Mucosa of rectum (tissue), 2 donors: ENCODE data around the gene ZBTB17.
"Not testable (repeated sequence)": the region's sequence is repeated elsewhere in the genome, so short reads cannot be mapped to it uniquely, and the experiment has no call there.

Experiments used
- H3K27ac ChIP-seq, 2 donors: one replicate each; pipeline ENCODE4 v1.7.0; 2013; ENCODE audit warnings: inconsistent platforms in 2 of 2, low read depth in 2 of 2, low read length in 2 of 2
- H3K27me3 ChIP-seq, 2 donors: one replicate each; pipeline ENCODE4 v1.7.0; 2013; ENCODE audit warnings: low read length in 2 of 2; ENCODE audit not compliant: control insufficient read depth in 2 of 2, insufficient read depth in 2 of 2
- H3K36me3 ChIP-seq, 2 donors: one replicate each; pipeline ENCODE4 v1.7.0; 2013; ENCODE audit warnings: low read length in 2 of 2; ENCODE audit not compliant: control insufficient read depth in 2 of 2, insufficient read depth in 2 of 2
- H3K4me1 ChIP-seq, 2 donors: one replicate each; pipeline ENCODE4 v1.7.0; 2013; ENCODE audit warnings: low read length in 2 of 2, mild to moderate bottlenecking in 1 of 2; ENCODE audit not compliant: control insufficient read depth in 2 of 2, insufficient read depth in 2 of 2
- H3K4me3 ChIP-seq, 2 donors: one replicate each; pipeline ENCODE4 v1.7.0; 2013; ENCODE audit warnings: low read length in 2 of 2
- H3K9ac ChIP-seq, 2 donors: one replicate each; pipeline ENCODE4 v1.7.0; 2013; ENCODE audit warnings: low read length in 2 of 2, low read depth in 1 of 2, mild to moderate bottlenecking in 1 of 2
- H3K9me3 ChIP-seq, 2 donors: one replicate each; pipeline ENCODE4 v1.7.0; 2013; ENCODE audit warnings: low read length in 2 of 2; ENCODE audit not compliant: control insufficient read depth in 2 of 2
- donor health status: healthy.
- donor health status: Normal muscosa, but diverticular disease.

ZBTB17 gene

DNA sequence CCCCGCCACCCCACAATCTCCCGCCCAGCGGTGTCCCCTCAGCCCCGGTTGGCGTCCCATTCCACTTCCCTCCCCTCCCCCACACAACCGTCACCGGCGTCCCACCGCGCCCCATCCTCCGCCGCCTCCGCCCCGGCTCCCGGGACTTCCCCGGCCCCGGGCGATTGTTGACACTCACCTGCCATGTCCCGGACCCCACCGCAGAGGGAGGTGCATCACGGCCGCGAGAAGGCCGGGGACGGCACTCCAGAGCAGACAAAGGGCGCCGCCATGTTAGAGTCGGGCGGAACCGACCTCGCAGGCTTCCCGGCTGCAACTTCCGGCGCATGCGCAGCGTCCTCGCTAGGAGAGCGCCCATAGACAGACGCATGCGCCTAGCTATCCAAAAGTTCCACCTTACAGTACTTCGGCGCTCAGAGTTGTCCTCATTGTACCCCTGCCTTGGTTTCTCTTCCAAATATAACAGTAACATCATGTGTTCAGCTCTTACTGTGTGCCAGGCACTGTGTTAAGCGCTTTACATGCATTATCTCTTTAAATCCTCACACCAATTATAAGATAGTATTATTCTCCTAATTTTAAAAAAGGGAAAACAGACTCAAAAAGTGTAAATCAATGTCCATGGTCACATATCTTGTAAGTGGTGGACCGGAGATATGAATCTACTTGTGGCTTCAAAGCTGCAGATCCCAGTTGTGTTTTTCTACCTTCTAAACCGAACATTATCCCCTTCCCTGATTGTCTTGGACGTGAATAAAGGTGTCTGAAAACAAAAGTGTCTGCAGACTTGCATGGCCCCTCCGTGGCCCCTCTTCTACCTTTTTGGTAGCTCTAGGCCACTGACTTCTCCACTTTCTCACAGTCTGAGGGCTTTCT, at the start of gene ZBTB17:
Gene ZBTB17, minus strand, starts transcription at position 297 of the 876 bp plus-strand sequence. CDS start 27,606 bp downstream, outside the sequence.
- H3K27me3 ChIP-seq: no peaks in the 10 kb centered on the region
- peak within 1 kb of the TSS; percentile 50 to 76 for H3K27ac ChIP-seq
- H3K4me3 ChIP-seq: peak within 1 kb of the TSS; percentile 77 to 80
- peaks cover 6 to 7% of the 10 kb centered on the region in 2 donors for H3K4me1 ChIP-seq
- H3K36me3 ChIP-seq: peaks cover 10 to 15% of the 10 kb centered on the region in 2 donors
- no peaks in the 10 kb centered on the region for H3K9me3 ChIP-seq
- peak within 1 kb of the TSS; percentile 56 to 61 for H3K9ac ChIP-seq

DNA sequence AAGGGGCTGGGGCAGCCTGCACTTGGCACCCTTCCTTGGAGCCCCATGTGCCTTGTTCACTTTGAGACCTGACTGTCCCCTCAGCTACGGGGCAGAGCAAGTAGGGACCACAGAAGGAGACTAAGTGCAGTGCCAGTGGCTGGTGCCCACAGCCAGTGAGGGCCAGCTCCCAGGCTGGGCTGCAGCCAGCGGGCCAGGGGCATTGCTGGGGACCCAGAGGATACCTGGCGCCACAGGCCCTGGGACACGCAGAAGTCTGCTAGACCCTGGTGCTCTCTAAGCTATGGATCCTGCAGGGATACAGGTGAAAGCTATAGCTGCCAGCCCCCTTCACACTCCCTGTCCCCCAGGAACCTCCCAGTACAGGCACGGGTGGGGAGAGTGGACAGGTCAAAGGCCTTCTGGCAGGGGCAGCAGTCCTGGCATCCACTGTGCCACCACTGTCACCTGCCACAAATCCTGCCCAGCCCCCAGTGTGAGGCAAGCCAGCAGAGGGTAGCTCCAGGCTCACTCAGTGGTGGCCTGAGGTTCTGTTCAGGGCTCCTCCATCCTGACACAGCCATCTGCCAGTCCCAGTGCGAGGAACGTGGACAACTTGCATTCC, 47.3 kb upstream of the ZBTB17 start:
- H3K4me1 ChIP-seq: peaks cover 4 to 8% of the 10 kb centered on the region in 2 donors
- H3K4me3 ChIP-seq: no peak overlapping the region
- peaks cover 0 to 27% of the 10 kb centered on the region in 2 donors for H3K27me3 ChIP-seq
- no peaks in the 10 kb centered on the region for H3K36me3 ChIP-seq
- H3K9me3 ChIP-seq: no peaks in the 10 kb centered on the region
- no peak overlapping the region for H3K9ac ChIP-seq
- no peak overlapping the region for H3K27ac ChIP-seq

DNA sequence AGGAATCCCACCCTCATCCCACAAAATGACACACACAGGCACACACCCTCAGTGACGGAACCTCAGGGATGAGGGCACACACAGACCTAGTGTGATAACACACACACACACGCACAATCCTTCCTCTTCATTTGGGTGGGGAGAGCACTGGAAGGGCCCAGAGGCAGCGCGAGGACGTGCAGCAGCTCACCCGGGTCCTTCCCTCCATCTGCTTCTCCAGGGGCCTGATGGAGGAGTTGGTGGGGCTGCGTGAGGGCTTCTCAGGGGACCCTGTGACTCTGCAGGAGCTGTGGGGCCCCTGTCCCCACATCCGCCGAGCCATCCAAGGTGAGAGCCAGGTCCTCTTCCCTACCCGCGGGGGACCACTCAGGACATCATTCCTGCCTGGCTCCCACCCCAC, 46.5 kb upstream of the ZBTB17 start:
- H3K4me3 ChIP-seq: no peak overlapping the region
- peaks cover 0 to 26% of the 10 kb centered on the region in 2 donors for H3K27me3 ChIP-seq
- H3K36me3 ChIP-seq: no peaks in the 10 kb centered on the region
- H3K9me3 ChIP-seq: no peaks in the 10 kb centered on the region
- no peak overlapping the region for H3K9ac ChIP-seq
- peaks cover 7 to 10% of the 10 kb centered on the region in 2 donors for H3K4me1 ChIP-seq
- H3K27ac ChIP-seq: no peak overlapping the region

DNA sequence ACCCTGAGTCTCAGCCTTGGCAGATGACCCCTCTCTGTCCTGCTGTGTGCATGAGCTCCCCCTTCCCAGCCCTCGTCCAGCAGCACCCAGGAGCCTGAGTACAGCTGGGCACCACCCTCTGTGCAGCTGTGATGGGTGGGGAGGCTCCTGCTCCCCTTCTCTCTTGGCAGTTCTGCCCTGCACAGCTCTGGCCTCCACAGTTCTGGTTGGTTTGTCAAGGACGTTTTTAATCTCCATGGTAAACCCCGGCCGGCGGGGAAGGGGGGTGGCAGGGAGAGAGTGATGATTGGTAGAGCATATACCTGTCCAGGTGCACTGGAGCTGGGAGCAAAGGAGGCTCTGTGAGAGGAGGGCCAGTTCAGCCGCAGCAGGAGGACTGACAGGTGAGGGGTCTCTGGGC, 45.8 kb upstream of the ZBTB17 start, which contains the start of gene CLCNKA:
Gene CLCNKA, plus strand, starts transcription at position 356 of the 400 bp plus-strand sequence. CDS start 584 bp downstream, outside the sequence.
- no peak within 1 kb of the TSS for H3K27ac ChIP-seq
- H3K4me1 ChIP-seq: peaks cover 8 to 10% of the 10 kb centered on the region in 2 donors
- peaks cover 0 to 26% of the 10 kb centered on the region in 2 donors for H3K27me3 ChIP-seq
- H3K9me3 ChIP-seq: no peaks in the 10 kb centered on the region
- no peak within 1 kb of the TSS for H3K9ac ChIP-seq
- no peaks in the 10 kb centered on the region for H3K36me3 ChIP-seq
- no peak within 1 kb of the TSS for H3K4me3 ChIP-seq

- H3K4me3 ChIP-seq, H3K9me3 ChIP-seq, H3K36me3 ChIP-seq, H3K9ac ChIP-seq, H3K27ac ChIP-seq: not testable (repeated sequence)
- Histone ChIP-seq H3K27me3 (peaks cover 0 to 26% of the 10 kb centered on the region in 2 donors), H3K4me1 (peaks cover 8 to 10% of the 10 kb centered on the region in 2 donors)
Measured at GRCh38 chr1:16020878-16021277, 45.0 kb upstream of the ZBTB17 start.

DNA sequence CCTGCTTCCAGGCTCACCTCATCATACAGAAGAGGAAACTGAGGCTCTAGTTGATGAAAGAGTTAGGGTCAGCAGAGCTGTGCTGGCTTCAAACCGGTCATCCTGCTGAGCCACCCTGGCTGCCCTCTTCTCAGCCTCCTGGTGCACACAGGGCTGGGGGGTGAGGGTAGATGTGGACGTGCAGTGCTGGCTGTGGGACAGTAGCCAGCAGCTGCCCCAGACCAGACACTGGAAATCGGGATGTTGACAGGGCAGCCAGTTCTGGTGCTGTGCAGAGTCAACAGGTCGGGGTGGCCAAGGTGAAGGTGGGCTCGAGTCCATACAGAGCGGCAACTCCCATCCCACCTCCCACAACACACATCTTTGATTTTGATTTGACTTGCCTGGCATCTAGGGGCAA, 44.4 kb upstream of the ZBTB17 start:
- Histone ChIP-seq H3K9me3 (no peaks in the 10 kb centered on the region), H3K9ac (no peak overlapping the region), H3K4me1 (peaks cover 8 to 10% of the 10 kb centered on the region in 2 donors), H3K36me3 (no peaks in the 10 kb centered on the region), H3K27ac (no peak overlapping the region), H3K4me3 (no peak overlapping the region), H3K27me3 (peaks cover 0 to 26% of the 10 kb centered on the region in 2 donors)

DNA sequence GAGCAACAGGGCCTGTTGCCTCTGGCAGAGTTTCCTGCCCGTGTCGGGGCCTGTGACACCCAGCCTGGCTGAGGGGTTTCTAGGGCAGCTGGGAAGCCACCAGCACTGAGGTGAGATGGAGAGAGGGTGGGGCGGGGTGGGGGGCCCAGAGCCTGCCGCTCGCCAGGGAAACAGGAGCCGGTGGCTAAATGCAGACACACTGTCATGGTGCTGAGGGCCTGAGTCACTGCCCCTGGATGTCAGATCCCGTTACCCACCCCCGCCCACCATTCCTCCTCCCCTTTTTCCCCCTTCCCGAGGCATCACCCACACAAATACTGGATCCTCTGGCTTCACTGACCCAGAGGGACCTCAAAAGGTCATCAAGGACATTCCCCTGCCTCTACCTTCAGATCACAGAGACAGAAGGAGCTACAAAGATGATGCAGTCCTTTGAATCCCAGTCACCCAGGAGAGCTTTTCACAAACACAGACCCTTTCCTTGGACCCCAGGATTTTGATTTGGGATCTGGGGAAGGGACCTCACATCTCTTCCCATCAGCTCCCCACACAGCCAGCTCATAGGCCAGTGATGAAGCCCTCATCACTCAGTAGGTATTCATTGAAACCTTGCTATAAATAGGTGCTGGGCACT, 43.9 kb upstream of the ZBTB17 start:
- no peak overlapping the region for H3K9ac ChIP-seq

GRCh38 chr1:16018749-16019643, 43.1 kb upstream of the ZBTB17 start:
- H3K4me1 ChIP-seq: peaks cover 10 to 12% of the 10 kb centered on the region in 2 donors
- peak overlapping the region in 1 of 2 donors; percentile 6 for H3K9ac ChIP-seq
- H3K9me3 ChIP-seq: no peaks in the 10 kb centered on the region
- H3K4me3 ChIP-seq: no peak overlapping the region
- peak overlapping the region; percentile 65 to 76 for H3K27ac ChIP-seq
- H3K27me3 ChIP-seq: peaks cover 0 to 19% of the 10 kb centered on the region in 2 donors
- H3K36me3 ChIP-seq: no peaks in the 10 kb centered on the region

More for the DNA sequence above, 43.9 kb upstream of the ZBTB17 start:
- Histone ChIP-seq H3K27me3 (peaks cover 0 to 21% of the 10 kb centered on the region in 2 donors), H3K36me3 (no peaks in the 10 kb centered on the region), H3K9me3 (no peaks in the 10 kb centered on the region), H3K4me1 (peaks cover 10% of the 10 kb centered on the region in 2 donors), H3K27ac (peak overlapping the region in 1 of 2 donors; percentile 76), H3K4me3 (no peak overlapping the region)

DNA sequence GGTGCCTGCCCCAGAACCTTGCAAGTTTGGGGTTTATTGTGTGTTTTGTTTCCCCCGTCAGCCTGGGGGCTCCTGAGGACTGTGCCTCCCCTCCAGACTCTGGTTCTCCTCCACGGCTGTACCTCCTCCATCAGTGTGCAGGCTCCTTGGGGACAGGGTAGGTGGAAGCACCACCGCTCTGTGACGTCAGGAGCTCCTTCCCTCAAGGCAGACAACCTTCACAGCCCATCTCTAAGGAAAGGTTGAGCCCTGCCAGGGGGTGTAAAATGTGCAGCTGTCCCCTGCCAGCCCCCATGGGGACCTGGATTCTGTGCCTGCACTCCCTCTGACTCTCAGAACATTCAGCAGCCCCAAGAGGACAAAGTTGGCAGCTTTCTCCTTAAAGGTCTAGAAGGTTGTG, 42.4 kb upstream of the ZBTB17 start:
- peaks cover 0 to 13% of the 10 kb centered on the region in 2 donors for H3K27me3 ChIP-seq
- no peaks in the 10 kb centered on the region for H3K36me3 ChIP-seq
- H3K27ac ChIP-seq: peak overlapping the region; percentile 65 to 76
- no peak overlapping the region for H3K4me3 ChIP-seq
- no peaks in the 10 kb centered on the region for H3K9me3 ChIP-seq
- peak overlapping the region in 1 of 2 donors; percentile 36 for H3K9ac ChIP-seq
- H3K4me1 ChIP-seq: peaks cover 10 to 19% of the 10 kb centered on the region in 2 donors
